GM12891 (cell line): ENCODE data around the gene ARMC8.

ENCODE experiments used
- PAX5 ChIP-seq: IDR thresholded peaks from 2 replicates; pipeline ENCODE4 v1.6.1; 2011; ENCODE audit warnings: low read length, moderate library complexity, mild to moderate bottlenecking; ENCODE audit not compliant: insufficient read depth, severe bottlenecking
- POLR2A ChIP-seq: IDR thresholded peaks from 2 replicates; pipeline ENCODE4 v1.6.1; 2011; ENCODE audit warnings: low read depth, low read length, control low read depth
- POLR2AphosphoS5 ChIP-seq: IDR thresholded peaks from 2 replicates; pipeline ENCODE4 v1.6.1; 2011; ENCODE audit warnings: low read depth, low read length, control low read depth
- POU2F2 ChIP-seq: IDR thresholded peaks from 2 replicates; pipeline ENCODE4 v1.6.1; 2011; ENCODE audit warnings: low read depth, mild to moderate bottlenecking, control low read depth, low read length, moderate library complexity
- SPI1 ChIP-seq: IDR thresholded peaks from 2 replicates; pipeline ENCODE4 v1.6.1; 2011; ENCODE audit warnings: low read depth, low read length, control low read depth
- TAF1 ChIP-seq: IDR thresholded peaks from 2 replicates; pipeline ENCODE4 v1.6.1; 2011; ENCODE audit warnings: low read depth, low read length, control low read depth

- TF ChIP-seq POLR2A (no peak), POLR2AphosphoS5 (no peak), SPI1 (no peak), TAF1 (no peak), PAX5 (no peak), POU2F2 (no peak)
These were observed 67.1 kb downstream of the ARMC8 start for GRCh38 chr3:138254216-138254615.
